Keratinocyte (primary cell): ENCODE results near the gene MYH9. TPM values are rescaled to one million over a fixed set of nuclear protein-coding genes. Genes with fewer than 3 reads are reported as not detected.
A peak's percentile ranks its signal among the peaks of the same experiment; 100 is the strongest.

Source experiments
- DNase-seq: peaks from one replicate; pipeline ENCODE4 v3.0.0-alpha.2; 2011; ENCODE audit warnings: low read depth, missing footprints, low spot score
- FAIRE-seq: peaks from 2 replicates; lab custom pipeline; 2011; peaks lifted over from hg19 to GRCh38; lab: Jason Lieb, UNC
- H2AFZ ChIP-seq: 2 replicates; pipeline ENCODE4 v1.6.0; 2012; ENCODE audit warnings: low read length, control low read depth, inconsistent platforms; ENCODE audit not compliant: control insufficient read depth
- H3K27ac ChIP-seq: 2 replicates; pipeline ENCODE4 v1.5.1; 2011; ENCODE audit warnings: low read length; ENCODE audit not compliant: control insufficient read depth, insufficient read depth
- H3K27me3 ChIP-seq: 3 replicates; pipeline ENCODE4 v1.6.0; 2011; ENCODE audit warnings: low read length; ENCODE audit not compliant: control insufficient read depth, insufficient read depth; ENCODE audit errors: extremely low read depth
- H3K36me3 ChIP-seq, 2 experiments: 2 replicates in 1 of 2; 3 replicates in 1 of 2; pipeline ENCODE4 v1.5.1; 2011; ENCODE audit warnings: low read length in 2 of 2, mild to moderate bottlenecking in 1 of 2; ENCODE audit not compliant: control insufficient read depth in 2 of 2, insufficient read depth in 2 of 2; ENCODE audit errors: extremely low read depth in 1 of 2
- H3K4me1 ChIP-seq: 3 replicates; pipeline ENCODE4 v1.5.1; 2011; ENCODE audit warnings: low read length; ENCODE audit not compliant: control insufficient read depth, insufficient read depth; ENCODE audit errors: extremely low read depth
- H3K4me2 ChIP-seq: 3 replicates; pipeline ENCODE4 v1.6.0; 2011; ENCODE audit warnings: low read depth, low read length; ENCODE audit not compliant: control insufficient read depth, insufficient read depth; ENCODE audit errors: extremely low read depth
- H3K4me3 ChIP-seq, 3 experiments: fragments of 200-600 bp in 1 of 3; sonication (generic) in 1 of 3; 2 replicates in 2 of 3; 3 replicates in 1 of 3; pipeline ENCODE4 v1.5.1; 2011 to 2016; ENCODE audit warnings: low read length in 3 of 3, mild to moderate bottlenecking in 3 of 3, control low read depth in 2 of 3, inconsistent platforms in 1 of 3, low read depth in 1 of 3, mixed read lengths in 1 of 3, mixed run types in 1 of 3, moderate library complexity in 1 of 3; ENCODE audit not compliant: control insufficient read depth in 2 of 3, insufficient read depth in 2 of 3; ENCODE audit errors: extremely low read depth in 1 of 3
- H3K79me2 ChIP-seq: 2 replicates; pipeline ENCODE4 v1.6.0; 2012; ENCODE audit warnings: low read length; ENCODE audit not compliant: control insufficient read depth, insufficient read depth
- H3K9ac ChIP-seq: 3 replicates; pipeline ENCODE4 v1.6.0; 2011; ENCODE audit warnings: low read length; ENCODE audit not compliant: control insufficient read depth, insufficient read depth; ENCODE audit errors: extremely low read depth
- H3K9me1 ChIP-seq: 3 replicates; pipeline ENCODE4 v1.6.0; 2011; ENCODE audit warnings: low read length; ENCODE audit not compliant: control insufficient read depth, insufficient read depth; ENCODE audit errors: extremely low read depth
- H3K9me3 ChIP-seq: 2 replicates; pipeline ENCODE4 v1.5.1; 2012; ENCODE audit warnings: low read depth, low read length; ENCODE audit not compliant: control insufficient read depth
- H4K20me1 ChIP-seq: 3 replicates; pipeline ENCODE4 v1.6.0; 2011; ENCODE audit warnings: low read length; ENCODE audit not compliant: control insufficient read depth, insufficient read depth; ENCODE audit errors: extremely low read depth
- EZH2 ChIP-seq: IDR thresholded peaks from one replicate; pipeline ENCODE4 v1.6.1; 2012; ENCODE audit warnings: inconsistent platforms, mild to moderate bottlenecking, low read length, moderate library complexity
- dilution Hi-C: fragments of 300-500 bp; cut with MboI; formaldehyde crosslinking; loops from one replicate; pipeline ENCODE4 v1.7.0; 2020; ENCODE audit warnings: low sequenced_read_pairs; ENCODE audit not compliant: extremely low pct_ligation_motif_present
- polyA plus RNA-seq, 5 experiments: library from polyadenylated mRNA; depleted of rRNA in 3 of 5; stranded (reverse) in 3 of 5; stranded (forward) in 1 of 5; unstranded in 1 of 5; fragments of >200 nt; gene quantifications; 1 replicate in 1 of 5; 2 replicates in 3 of 5; 3 replicates in 1 of 5; pipeline versions ENCODE4 v1.2.1 to v1.2.3, GENCODE V29; 2011 to 2012; ENCODE audit warnings: missing spikeins in 2 of 5, low read depth in 1 of 5, low replicate concordance in 1 of 5
- TF ChIP-seq, protein P1 (sequence below), 3 experiments: IDR thresholded peaks in 1 of 3; conservative IDR thresholded peaks in 1 of 3; optimal IDR thresholded peaks in 1 of 3; 2 replicates in 2 of 3; 3 replicates in 1 of 3; pipeline versions ENCODE3 to v1.5.1; 2011; ENCODE audit warnings: low read length in 3 of 3, mild to moderate bottlenecking in 3 of 3, moderate library complexity in 2 of 3, control low read depth in 1 of 3, inconsistent platforms in 1 of 3; ENCODE audit not compliant: insufficient read depth in 2 of 3; ENCODE audit errors: extremely low read depth in 1 of 3

MYH9 gene
- polyA plus RNA-seq, 1 donor (not counting 4 experiments of a cell fraction or from before 2014, with no cell fraction given) = 351 TPM

- Histone ChIP-seq H3K4me1 (peaks cover 68% of the 10 kb centered on the region), H3K4me3 (peak overlapping the region in 1 of 3 experiments; percentile 26), H2AFZ (no peak overlapping the region), H3K4me2 (peak overlapping the region; percentile 65), H3K27ac (peak overlapping the region; percentile 92), H3K9ac (peak overlapping the region; percentile 76), H3K79me2 (peaks cover 94% of the 10 kb centered on the region), H3K36me3 (peaks cover 52 to 92% of the 10 kb centered on the region in 2 experiments), H3K27me3 (no peaks in the 10 kb centered on the region), H3K9me1 (peaks cover 2% of the 10 kb centered on the region), H3K9me3 (no peaks in the 10 kb centered on the region), H4K20me1 (peaks cover 6% of the 10 kb centered on the region)
- dilution Hi-C loops = no loop called here
- TF ChIP-seq EZH2 = no peak
- TF ChIP-seq, protein P1, sequence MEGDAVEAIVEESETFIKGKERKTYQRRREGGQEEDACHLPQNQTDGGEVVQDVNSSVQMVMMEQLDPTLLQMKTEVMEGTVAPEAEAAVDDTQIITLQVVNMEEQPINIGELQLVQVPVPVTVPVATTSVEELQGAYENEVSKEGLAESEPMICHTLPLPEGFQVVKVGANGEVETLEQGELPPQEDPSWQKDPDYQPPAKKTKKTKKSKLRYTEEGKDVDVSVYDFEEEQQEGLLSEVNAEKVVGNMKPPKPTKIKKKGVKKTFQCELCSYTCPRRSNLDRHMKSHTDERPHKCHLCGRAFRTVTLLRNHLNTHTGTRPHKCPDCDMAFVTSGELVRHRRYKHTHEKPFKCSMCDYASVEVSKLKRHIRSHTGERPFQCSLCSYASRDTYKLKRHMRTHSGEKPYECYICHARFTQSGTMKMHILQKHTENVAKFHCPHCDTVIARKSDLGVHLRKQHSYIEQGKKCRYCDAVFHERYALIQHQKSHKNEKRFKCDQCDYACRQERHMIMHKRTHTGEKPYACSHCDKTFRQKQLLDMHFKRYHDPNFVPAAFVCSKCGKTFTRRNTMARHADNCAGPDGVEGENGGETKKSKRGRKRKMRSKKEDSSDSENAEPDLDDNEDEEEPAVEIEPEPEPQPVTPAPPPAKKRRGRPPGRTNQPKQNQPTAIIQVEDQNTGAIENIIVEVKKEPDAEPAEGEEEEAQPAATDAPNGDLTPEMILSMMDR (optimal IDR thresholded peaks at IDR 0.05 in 1 of 3, IDR thresholded peaks at IDR 0.05 in 1 of 3, conservative IDR thresholded peaks at IDR 0.05 in 1 of 3; ENCODE audit: extremely low read depth in 1 of 3, insufficient read depth in 2 of 3, low read length in 3 of 3) = no peak
- DNase-seq (no peak), FAIRE-seq (peak; percentile 97)
Measured at GRCh38 chr22:36325154-36326031, 62.4 kb downstream of the MYH9 start.

GRCh38 chr22:36324414-36324813 lies 63.4 kb downstream of the MYH9 start:
- Histone ChIP-seq H3K4me1 (peaks cover 61% of the 10 kb centered on the region), H3K4me3 (peak overlapping the region in 1 of 3 experiments; percentile 24), H3K36me3 (peaks cover 61 to 94% of the 10 kb centered on the region in 2 experiments), H3K27me3 (no peaks in the 10 kb centered on the region), H3K4me2 (peak overlapping the region; percentile 65), H3K9ac (peak overlapping the region; percentile 76), H3K9me1 (peaks cover 2% of the 10 kb centered on the region), H3K79me2 (peaks cover 96% of the 10 kb centered on the region), H2AFZ (no peak overlapping the region), H3K27ac (peak overlapping the region; percentile 92), H3K9me3 (no peaks in the 10 kb centered on the region), H4K20me1 (peaks cover 10% of the 10 kb centered on the region)
- no peak for FAIRE-seq
- dilution Hi-C loops = no loop called here
- no peak for DNase-seq
- TF ChIP-seq, protein P1 (optimal IDR thresholded peaks at IDR 0.05 in 1 of 3, IDR thresholded peaks at IDR 0.05 in 1 of 3, conservative IDR thresholded peaks at IDR 0.05 in 1 of 3; ENCODE audit: extremely low read depth in 1 of 3, insufficient read depth in 2 of 3, low read length in 3 of 3) = no peak
- no peak for TF ChIP-seq EZH2
